K562 (cell line): Measurements from ENCODE around the gene NKX6-2. TPM values are rescaled to one million over a fixed set of nuclear protein-coding genes. Genes with fewer than 3 reads are reported as not detected.

Experiments used
- ATAC-seq: fragments of 200-7000 bp; cut with Tn5 transposase; 3 replicates; pipeline ENCODE4 v1.9.1; 2020; ENCODE audit warnings: moderate library complexity
- BruUV-seq: library from RNA; stranded (reverse); fragments of 400-500 nt; replicated peaks from 2 replicates; lab custom pipeline; 2021; lab: Mats Ljungman, UMichigan
- CTCF ChIA-PET: fragments of 300-600 bp; formaldehyde crosslinking; extraction: SDS; loops from one replicate; lab custom pipeline; 2021; ENCODE audit warnings: low intra/inter-chr PET ratio; lab: Yijun Ruan, JAX
- POLR2A ChIA-PET: fragments of 300-600, 350-650 bp; sonication (Branson Sonifier 250); formaldehyde crosslinking; extraction: SDS; loops from one replicate; lab custom pipeline; 2021; ENCODE audit warnings: antibody characterized with exemption, inconsistent platforms; lab: Yijun Ruan, JAX
- DNase-seq, 4 experiments: peaks; one replicate each; pipeline versions ENCODE4 v3.0.0 to v3.0.0-alpha.2; 2011 to 2018; ENCODE audit warnings: low spot score in 3 of 4, mixed read lengths in 3 of 4; ENCODE audit errors: extremely low read depth in 1 of 4
- FAIRE-seq: peaks from 2 replicates; lab custom pipeline; 2011; peaks lifted over from hg19 to GRCh38; lab: Jason Lieb, UNC
- H2AFZ ChIP-seq: 2 replicates; pipeline ENCODE4 v1.6.0; 2011; ENCODE audit warnings: low read depth, low read length, control low read depth, inconsistent platforms
- H3K27ac ChIP-seq: fragments of 200-600 bp; 3 replicates; pipeline ENCODE4 v1.8.0; 2011; ENCODE audit warnings: low read depth, mild to moderate bottlenecking, control low read depth, inconsistent platforms, low read length, moderate library complexity, mixed read lengths; ENCODE audit errors: extremely low read depth
- H3K27me3 ChIP-seq, 2 experiments: fragments of 300-600 bp in 1 of 2; 2 replicates in 1 of 2; 3 replicates in 1 of 2; pipeline versions ENCODE4 v1.6.0 to v1.8.0; 2011; ENCODE audit warnings: inconsistent platforms in 2 of 2, low read length in 2 of 2, mild to moderate bottlenecking in 1 of 2, mixed read lengths in 1 of 2, moderate library complexity in 1 of 2; ENCODE audit not compliant: control insufficient read depth in 2 of 2, insufficient read depth in 2 of 2
- H3K36me3 ChIP-seq: fragments of 300-600 bp; 3 replicates; pipeline ENCODE4 v1.8.0; 2011; ENCODE audit warnings: mild to moderate bottlenecking, low read length, inconsistent platforms; ENCODE audit not compliant: control insufficient read depth, insufficient read depth
- H3K4me1 ChIP-seq, 2 experiments: fragments of 200-600 bp in 1 of 2; replicated peaks in 1 of 2; 2 replicates in 1 of 2; 3 replicates in 1 of 2; pipeline versions ENCODE4 v1.5.1 to v1.8.0; 2011; ENCODE audit warnings: inconsistent platforms in 2 of 2, low read length in 2 of 2, mild to moderate bottlenecking in 1 of 2, mixed read lengths in 1 of 2, moderate library complexity in 1 of 2; ENCODE audit not compliant: control insufficient read depth in 2 of 2, insufficient read depth in 2 of 2
- H3K4me2 ChIP-seq: 2 replicates; pipeline ENCODE4 v1.6.1; 2011; ENCODE audit warnings: low read length, control low read depth, inconsistent platforms, mixed read lengths; ENCODE audit not compliant: insufficient read depth
- H3K4me3 ChIP-seq: fragments of 200-600 bp; sonication (generic), shearing (Covaris generic); 2 replicates; pipeline ENCODE4 v1.5.1; 2016; ENCODE audit warnings: control low read depth, inconsistent platforms
- H3K79me2 ChIP-seq: fragments of 200-600 bp; 3 replicates; pipeline ENCODE4 v1.8.0; 2011; ENCODE audit warnings: low read length, inconsistent platforms; ENCODE audit not compliant: control insufficient read depth, insufficient read depth
- H3K9ac ChIP-seq, 2 experiments: 2 replicates each; pipeline versions ENCODE4 v1.6.0 to v1.6.1; 2011; ENCODE audit warnings: low read depth in 2 of 2, low read length in 2 of 2, control low read depth in 1 of 2, inconsistent platforms in 1 of 2, mild to moderate bottlenecking in 1 of 2, mixed read lengths in 1 of 2; ENCODE audit not compliant: insufficient read depth in 1 of 2
- H3K9me1 ChIP-seq: one replicate; pipeline ENCODE4 v1.6.0; 2011; ENCODE audit warnings: inconsistent platforms, mild to moderate bottlenecking, low read length, moderate library complexity; ENCODE audit not compliant: control insufficient read depth, insufficient read depth
- H3K9me3 ChIP-seq: replicated peaks from 2 replicates; pipeline ENCODE4 v1.5.1; 2011; ENCODE audit warnings: low read depth, low read length, inconsistent platforms; ENCODE audit not compliant: control insufficient read depth, insufficient read depth
- H4K20me1 ChIP-seq: replicated peaks from 2 replicates; pipeline ENCODE4 v1.6.1; 2011; ENCODE audit warnings: low read length, inconsistent platforms, mixed read lengths; ENCODE audit not compliant: control insufficient read depth, insufficient read depth
- COPS2 ChIP-seq: fragments of 450-650 bp; conservative IDR thresholded peaks from 2 replicates; pipeline ENCODE4 v1.6.1; 2016; ENCODE audit warnings: mild to moderate bottlenecking, moderate library complexity
- CTCF ChIP-seq, 3 experiments: IDR thresholded peaks in 2 of 3; conservative IDR thresholded peaks in 1 of 3; 2 replicates each; pipeline ENCODE4 v1.5.1; 2011 to 2012; ENCODE audit warnings: low read length in 3 of 3, mild to moderate bottlenecking in 3 of 3, control low read depth in 2 of 3, improper control_type of control experiment in 1 of 3, inconsistent platforms in 1 of 3, low read depth in 1 of 3, mixed read lengths in 1 of 3, moderate library complexity in 1 of 3; ENCODE audit not compliant: insufficient read depth in 2 of 3
- E2F3 ChIP-seq: fragments of 250-450 bp; sonication (Bioruptor Pico); IDR thresholded peaks from 2 replicates; pipeline ENCODE4 v1.4.0; 2020; ENCODE audit warnings: mild to moderate bottlenecking
- ELF4 ChIP-seq: fragments of 450-650 bp; formaldehyde crosslinking; IDR thresholded peaks from 2 replicates; pipeline ENCODE4 v1.4.0; 2022; ENCODE audit warnings: missing genetic modification characterization
- IRF2 ChIP-seq: sonication (generic); formaldehyde crosslinking; IDR thresholded peaks from 2 replicates; pipeline ENCODE4 v1.8.1; 2022; ENCODE audit warnings: mild to moderate bottlenecking, missing genetic modification reagents
- MAFF ChIP-seq: IDR thresholded peaks from 2 replicates; pipeline ENCODE4 v1.6.1; 2012; ENCODE audit warnings: low read length, improper control_type of control experiment
- NCOR1 ChIP-seq: fragments of 450-650 bp; IDR thresholded peaks from 2 replicates; pipeline ENCODE4 v1.6.1; 2016; ENCODE audit warnings: mild to moderate bottlenecking, moderate library complexity
- POLR2AphosphoS2 ChIP-seq: IDR thresholded peaks from 2 replicates; pipeline ENCODE4 v1.6.1; 2012; ENCODE audit warnings: low read length, improper control_type of control experiment
- RBM22 ChIP-seq: fragments of 200-400 bp; formaldehyde crosslinking; IDR thresholded peaks from 2 replicates; pipeline ENCODE4 v1.6.1; 2018; ENCODE audit warnings: low read length, low read depth; ENCODE audit not compliant: poor library complexity, severe bottlenecking
- SNRNP70 ChIP-seq: fragments of 200-400 bp; formaldehyde crosslinking; optimal IDR thresholded peaks from 2 replicates; pipeline ENCODE3; 2017; ENCODE audit warnings: low read depth, low read length
- SREBF1 ChIP-seq: fragments of 150-350 bp; IDR thresholded peaks from 2 replicates; pipeline ENCODE4 v1.6.1; 2014; ENCODE audit warnings: antibody characterized with exemption, low read depth, low read length, borderline replicate concordance
- STAG1 ChIP-seq: sonication (generic); formaldehyde crosslinking; IDR thresholded peaks from 2 replicates; pipeline ENCODE4 v1.5.0; 2020; ENCODE audit warnings: missing genetic modification reagents, borderline replicate concordance
- THAP7 ChIP-seq: fragments of 250-450 bp; sonication (Bioruptor Pico); IDR thresholded peaks from 2 replicates; pipeline ENCODE4 v1.5.0; 2021
- ZNF23 ChIP-seq: fragments of 250-450 bp; sonication (Bioruptor Pico); IDR thresholded peaks from 2 replicates; pipeline ENCODE4 v1.4.0; 2020; ENCODE audit warnings: mild to moderate bottlenecking
- WGBS: fragments of 100-300 bp; shearing (Covaris generic); methylation state at CpG from one replicate; pipeline ENCODE4 v1.1.6; 2016; ENCODE audit warnings: low coverage, mixed read lengths; ENCODE audit not compliant: insufficient coverage; ENCODE audit errors: missing lambda C conversion rate; 5-methylcytosine and 5-hydroxymethylcytosine counted together
- in situ Hi-C: fragments of 300-500 bp; cut with MboI; formaldehyde crosslinking; loops from 4 replicates; pipeline ENCODE4 v1.15.0; 2018; ENCODE audit warnings: inconsistent platforms, mixed read lengths
- intact Hi-C: fragments of 100-400 bp; cut with micrococcal nuclease; formaldehyde crosslinking; loops from 2 replicates; pipeline ENCODE4 v1.14.2; 2022
- polyA plus RNA-seq, 8 experiments: library from polyadenylated mRNA; depleted of rRNA in 4 of 8; stranded (reverse) in 5 of 8; unstranded in 3 of 8; fragments of >200 nt; fragmentation: Nextera tagmentation in 2 of 8; fragmentation: Illumina TruSeq in 1 of 8; extraction: Ambion mirVana in 2 of 8; extraction: Trizol in 1 of 8; gene quantifications; 2 replicates each; pipeline versions ENCODE4 v1.2.1 to v1.2.3, GENCODE V29; 2011 to 2014; ENCODE audit warnings: inconsistent platforms in 1 of 8, missing spikeins in 1 of 8
- total RNA-seq, 7 experiments: library from RNA; depleted of rRNA in 6 of 7; stranded (reverse); fragments of >200 nt in 6 of 7; fragmentation: Illumina TruSeq in 2 of 7; extraction: Trizol in 2 of 7; gene quantifications; 2 replicates each; pipeline versions ENCODE4 v1.2.1 to v1.2.3, GENCODE V29; 2011 to 2021; ENCODE audit warnings: low replicate concordance in 1 of 7
- TF ChIP-seq, protein P1 (sequence below): fragments of 250-450 bp; sonication (Bioruptor Pico); IDR thresholded peaks from 2 replicates; pipeline ENCODE4 v1.4.0; 2020; ENCODE audit warnings: mild to moderate bottlenecking, moderate library complexity, borderline replicate concordance
- TF ChIP-seq, protein P2 (sequence below): fragments of 250-450 bp; sonication (Bioruptor Pico); IDR thresholded peaks from 2 replicates; pipeline ENCODE4 v1.5.0; 2020; ENCODE audit warnings: mild to moderate bottlenecking, borderline replicate concordance

NKX6-2 gene
- total and polyA plus RNA-seq, 9 of the 15 experiments (the other 6 are each of a cell fraction or from before 2014, with no cell fraction given), result 1.0 to 1.6 TPM; not detected in 7

- Histone ChIP-seq H3K27ac (no peak overlapping the region), H4K20me1 (no peaks in the 10 kb centered on the region), H3K27me3 (peaks cover 2 to 31% of the 10 kb centered on the region in 2 experiments; a peak in 3 of 5 replicates), H3K79me2 (no peaks in the 10 kb centered on the region), H3K4me2 (no peak overlapping the region), H3K9me3 (no peaks in the 10 kb centered on the region), H3K9ac (no peak overlapping the region), H3K9me1 (no peaks in the 10 kb centered on the region), H3K4me1 (peaks cover 0 to 14% of the 10 kb centered on the region in 2 experiments; a peak in 1 of 5 replicates), H2AFZ (no peak overlapping the region), H3K4me3 (no peak overlapping the region), H3K36me3 (no peaks in the 10 kb centered on the region)
- in situ Hi-C loops (no loop called here), intact Hi-C loops (loop anchor here (10.0 kb wide), 1 partner anchor 144 kb away; no protein-coding TSS in a partner anchor)
- BruUV-seq, result no TSS peak
- ATAC-seq (no peak), DNase-seq (no peak), FAIRE-seq (no peak)
- WGBS, result 5% methylated on average over 4 of the region's 21 CpGs
- POLR2A ChIA-PET, result no interaction called here
- CTCF ChIA-PET, result no interaction called here
- TF ChIP-seq MAFF, result no peak
- no peak for TF ChIP-seq THAP7 (CRISPR knock-in tag)
- TF ChIP-seq SNRNP70, result no peak
- TF ChIP-seq NCOR1, result no peak
- TF ChIP-seq E2F3 (CRISPR knock-in tag), result no peak
- no peak for TF ChIP-seq ZNF23 (CRISPR knock-in tag)
- no peak for TF ChIP-seq COPS2
- TF ChIP-seq, protein P1, sequence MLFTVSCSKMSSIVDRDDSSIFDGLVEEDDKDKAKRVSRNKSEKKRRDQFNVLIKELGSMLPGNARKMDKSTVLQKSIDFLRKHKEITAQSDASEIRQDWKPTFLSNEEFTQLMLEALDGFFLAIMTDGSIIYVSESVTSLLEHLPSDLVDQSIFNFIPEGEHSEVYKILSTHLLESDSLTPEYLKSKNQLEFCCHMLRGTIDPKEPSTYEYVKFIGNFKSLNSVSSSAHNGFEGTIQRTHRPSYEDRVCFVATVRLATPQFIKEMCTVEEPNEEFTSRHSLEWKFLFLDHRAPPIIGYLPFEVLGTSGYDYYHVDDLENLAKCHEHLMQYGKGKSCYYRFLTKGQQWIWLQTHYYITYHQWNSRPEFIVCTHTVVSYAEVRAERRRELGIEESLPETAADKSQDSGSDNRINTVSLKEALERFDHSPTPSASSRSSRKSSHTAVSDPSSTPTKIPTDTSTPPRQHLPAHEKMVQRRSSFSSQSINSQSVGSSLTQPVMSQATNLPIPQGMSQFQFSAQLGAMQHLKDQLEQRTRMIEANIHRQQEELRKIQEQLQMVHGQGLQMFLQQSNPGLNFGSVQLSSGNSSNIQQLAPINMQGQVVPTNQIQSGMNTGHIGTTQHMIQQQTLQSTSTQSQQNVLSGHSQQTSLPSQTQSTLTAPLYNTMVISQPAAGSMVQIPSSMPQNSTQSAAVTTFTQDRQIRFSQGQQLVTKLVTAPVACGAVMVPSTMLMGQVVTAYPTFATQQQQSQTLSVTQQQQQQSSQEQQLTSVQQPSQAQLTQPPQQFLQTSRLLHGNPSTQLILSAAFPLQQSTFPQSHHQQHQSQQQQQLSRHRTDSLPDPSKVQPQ (CRISPR knock-in tag), result no peak
- no peak for TF ChIP-seq RBM22
- TF ChIP-seq SREBF1, result no peak
- no peak for TF ChIP-seq STAG1 (CRISPR knock-in tag)
- no peak for TF ChIP-seq ELF4 (CRISPR knock-in tag)
- TF ChIP-seq, protein P2, sequence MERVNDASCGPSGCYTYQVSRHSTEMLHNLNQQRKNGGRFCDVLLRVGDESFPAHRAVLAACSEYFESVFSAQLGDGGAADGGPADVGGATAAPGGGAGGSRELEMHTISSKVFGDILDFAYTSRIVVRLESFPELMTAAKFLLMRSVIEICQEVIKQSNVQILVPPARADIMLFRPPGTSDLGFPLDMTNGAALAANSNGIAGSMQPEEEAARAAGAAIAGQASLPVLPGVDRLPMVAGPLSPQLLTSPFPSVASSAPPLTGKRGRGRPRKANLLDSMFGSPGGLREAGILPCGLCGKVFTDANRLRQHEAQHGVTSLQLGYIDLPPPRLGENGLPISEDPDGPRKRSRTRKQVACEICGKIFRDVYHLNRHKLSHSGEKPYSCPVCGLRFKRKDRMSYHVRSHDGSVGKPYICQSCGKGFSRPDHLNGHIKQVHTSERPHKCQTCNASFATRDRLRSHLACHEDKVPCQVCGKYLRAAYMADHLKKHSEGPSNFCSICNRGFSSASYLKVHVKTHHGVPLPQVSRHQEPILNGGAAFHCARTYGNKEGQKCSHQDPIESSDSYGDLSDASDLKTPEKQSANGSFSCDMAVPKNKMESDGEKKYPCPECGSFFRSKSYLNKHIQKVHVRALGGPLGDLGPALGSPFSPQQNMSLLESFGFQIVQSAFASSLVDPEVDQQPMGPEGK (CRISPR knock-in tag), result no peak
- TF ChIP-seq IRF2 (CRISPR knock-in tag), result no peak
- no peak for TF ChIP-seq POLR2AphosphoS2
- no peak for TF ChIP-seq CTCF (IDR thresholded peaks at IDR 0.05 in 2 of 3, conservative IDR thresholded peaks at IDR 0.05 in 1 of 3; ENCODE audit: insufficient read depth in 2 of 3, low read depth in 1 of 3, low read length in 3 of 3)
Observed at GRCh38 chr10:132798403-132798802, 12.5 kb upstream of the NKX6-2 start.
